Measurements from ENCODE around the gene BMP7. TPM values are rescaled to one million over a fixed set of nuclear protein-coding genes. Genes with fewer than 3 reads are reported as not detected.
"Not testable (repeated sequence)": the region's sequence is repeated elsewhere in the genome, so short reads cannot be mapped to it uniquely, and the experiment has no call there.

The BMP7 gene
- total and polyA plus RNA-seq, 2 experiments from 2014 or later = 130 to 276 TPM

DNA sequence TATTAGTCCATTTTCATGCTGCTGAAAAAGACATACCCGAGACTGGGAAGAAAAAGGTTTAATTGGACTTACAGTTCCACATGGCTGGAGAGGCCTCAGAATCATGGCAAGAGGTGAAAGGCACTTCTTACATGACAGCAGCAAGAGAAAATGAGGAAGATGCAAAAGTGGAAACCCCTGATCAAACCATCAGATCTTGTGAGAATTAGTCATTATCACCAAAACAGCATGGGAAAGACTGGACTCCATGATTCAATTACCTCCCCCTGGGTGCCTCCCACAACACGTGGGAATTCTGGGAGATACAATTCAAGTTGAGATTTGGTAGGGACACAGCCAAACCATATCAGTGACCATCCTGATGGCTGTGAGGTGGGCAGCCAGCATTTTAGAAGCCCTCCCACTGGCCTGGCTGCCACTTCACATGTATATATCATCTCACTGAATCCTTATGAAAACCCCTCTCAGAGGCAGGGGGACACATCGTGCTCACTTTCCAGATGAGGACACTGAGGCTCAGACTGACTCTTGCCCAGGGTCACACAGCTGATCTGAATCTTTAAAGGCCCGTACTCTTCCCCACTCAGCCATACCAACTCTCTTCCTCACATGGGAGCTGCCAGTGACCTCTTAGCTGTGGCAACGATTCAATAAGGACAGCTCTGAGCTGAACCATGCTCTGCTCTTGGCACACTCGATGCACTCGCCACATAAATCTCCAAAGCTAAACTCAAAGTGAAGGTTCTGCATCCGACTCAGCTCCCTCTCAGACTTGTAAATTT is 25.7 kb downstream of the BMP7 start:
- H3K36me3 ChIP-seq = no peaks in the 10 kb centered on the region
- no peak overlapping the region for H3K4me3 ChIP-seq
- TF ChIP-seq CTCF (IDR thresholded peaks at IDR 0.05; ENCODE audit: low read depth, low read length) = no peak
- peak overlapping the region; percentile 48 for H3K27ac ChIP-seq
- H3K27me3 ChIP-seq = no peaks in the 10 kb centered on the region
- no peaks in the 10 kb centered on the region for H3K9me3 ChIP-seq (ENCODE audit: low read depth)
- DNase-seq (ENCODE audit: low read depth in 1 of 2, low spot score in 1 of 2) = no peak
- H3K4me1 ChIP-seq (ENCODE audit: low read depth) = peaks cover 27% of the 10 kb centered on the region

GRCh38 chr20:57239725-57240124 is 26.7 kb downstream of the BMP7 start:
- not testable (repeated sequence) for H3K27ac ChIP-seq; H3K36me3 ChIP-seq; H3K4me3 ChIP-seq; H3K27me3 ChIP-seq; H3K9me3 ChIP-seq (ENCODE audit: low read depth); DNase-seq (ENCODE audit: low read depth in 1 of 2, low spot score in 1 of 2)
- H3K4me1 ChIP-seq (ENCODE audit: low read depth) = peaks cover 27% of the 10 kb centered on the region

DNA sequence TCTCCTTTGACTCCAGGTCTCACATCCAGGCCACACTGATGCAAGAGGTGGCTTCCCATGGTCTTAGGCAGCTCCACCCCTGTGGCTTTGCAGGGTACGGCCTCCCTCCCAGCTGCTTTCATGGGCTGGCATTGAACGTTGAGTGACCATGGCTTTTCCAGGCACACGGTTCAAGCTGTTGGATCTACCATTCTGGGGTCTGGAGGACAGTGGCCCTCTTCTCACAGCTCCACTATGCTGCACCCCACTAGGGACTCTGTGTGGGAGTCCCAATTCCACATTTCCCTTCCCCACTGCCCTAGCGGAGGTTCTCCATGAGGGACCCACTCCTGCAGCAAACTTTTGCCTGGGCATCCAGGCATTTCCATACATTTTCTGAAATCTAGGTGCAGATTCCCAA is 27.1 kb downstream of the BMP7 start:
- H3K4me3 ChIP-seq; H3K36me3 ChIP-seq; H3K9me3 ChIP-seq (ENCODE audit: low read depth); H3K27ac ChIP-seq; DNase-seq (ENCODE audit: low read depth in 1 of 2, low spot score in 1 of 2); H3K27me3 ChIP-seq: not testable (repeated sequence)
- H3K4me1 ChIP-seq (ENCODE audit: low read depth) = peaks cover 24% of the 10 kb centered on the region

DNA sequence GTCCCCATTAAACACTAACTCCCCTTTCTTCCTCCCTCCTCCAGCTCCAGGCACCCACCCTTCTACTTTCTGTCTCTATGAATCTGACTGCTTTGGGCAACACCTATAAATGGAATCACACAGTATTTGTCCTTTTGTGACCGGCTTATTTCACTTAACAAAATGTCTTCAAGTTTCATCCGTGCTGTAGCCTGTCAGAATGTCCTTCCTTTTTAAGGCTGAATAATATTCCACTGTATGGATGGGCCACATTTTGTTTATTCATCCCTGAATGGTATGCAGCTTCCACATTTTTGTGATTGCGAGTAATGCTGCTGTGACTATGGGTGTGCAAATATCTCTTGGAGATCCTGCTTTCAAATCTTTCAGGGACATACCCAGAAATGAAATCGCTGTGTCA is 28.4 kb downstream of the BMP7 start:
- TF ChIP-seq CTCF (IDR thresholded peaks at IDR 0.05; ENCODE audit: low read depth, low read length) = no peak

GRCh38 chr20:57237585-57237953 is 28.9 kb downstream of the BMP7 start:
- Histone ChIP-seq H3K4me1 (ENCODE audit: low read depth) (peaks cover 21% of the 10 kb centered on the region), H3K9me3 (ENCODE audit: low read depth) (no peaks in the 10 kb centered on the region), H3K4me3 (no peak overlapping the region), H3K27ac (peak overlapping the region; percentile 26), H3K36me3 (no peaks in the 10 kb centered on the region), H3K27me3 (no peaks in the 10 kb centered on the region)
- TF ChIP-seq CTCF (IDR thresholded peaks at IDR 0.05; ENCODE audit: low read depth, low read length) = no peak
- DNase-seq (ENCODE audit: low read depth in 1 of 2, low spot score in 1 of 2) = no peak

More for the DNA sequence above, 28.4 kb downstream of the BMP7 start:
- Histone ChIP-seq H3K4me3 (no peak overlapping the region), H3K27me3 (no peaks in the 10 kb centered on the region), H3K4me1 (ENCODE audit: low read depth) (peaks cover 21% of the 10 kb centered on the region), H3K9me3 (ENCODE audit: low read depth) (no peaks in the 10 kb centered on the region), H3K36me3 (no peaks in the 10 kb centered on the region), H3K27ac (no peak overlapping the region)
- DNase-seq (ENCODE audit: low read depth in 1 of 2, low spot score in 1 of 2) = no peak

GRCh38 chr20:57236813-57237584 is 29.4 kb downstream of the BMP7 start:
- H3K9me3 ChIP-seq (ENCODE audit: low read depth) = no peaks in the 10 kb centered on the region
- no peaks in the 10 kb centered on the region for H3K36me3 ChIP-seq
- no peak for TF ChIP-seq CTCF (IDR thresholded peaks at IDR 0.05; ENCODE audit: low read depth, low read length)
- DNase-seq (ENCODE audit: low read depth in 1 of 2, low spot score in 1 of 2) = no peak
- H3K4me1 ChIP-seq (ENCODE audit: low read depth) = peaks cover 23% of the 10 kb centered on the region
- H3K4me3 ChIP-seq = no peak overlapping the region
- no peaks in the 10 kb centered on the region for H3K27me3 ChIP-seq
- H3K27ac ChIP-seq = peak overlapping the region; percentile 26

All from cardiac muscle cell (in vitro differentiated cells and primary cell).